Prostate gland (tissue), 2 donors: Measurements from ENCODE around the gene MTSS2. TPM values are rescaled to one million over a fixed set of nuclear protein-coding genes. Genes with fewer than 3 reads are reported as not detected.

Experiments used
- DNase-seq: peaks from one replicate; pipeline ENCODE4 v3.0.0-alpha.2; 2019; ENCODE audit warnings: low spot score
- H3K27ac ChIP-seq, 2 donors: fragments of 200-600 bp; sonication (generic); 2 replicates each; pipeline ENCODE4 v1.5.1; 2017 to 2019
- H3K27me3 ChIP-seq: fragments of 200-600 bp; sonication (generic); replicated peaks from 2 replicates; pipeline ENCODE4 v1.5.1; 2019; ENCODE audit not compliant: insufficient read depth
- H3K36me3 ChIP-seq, 2 donors: fragments of 200-600 bp; sonication (generic); 1 replicate in 1 of 2; 2 replicates in 1 of 2; pipeline versions ENCODE4 v1.5.1 to v1.8.1; 2017 to 2019
- H3K4me1 ChIP-seq: fragments of 200-600 bp; sonication (generic); replicated peaks from 2 replicates; pipeline ENCODE4 v1.5.1; 2019
- H3K4me3 ChIP-seq, 2 donors: fragments of 200-600 bp; sonication (generic); 2 replicates each; pipeline ENCODE4 v1.5.1; 2017 to 2019
- H3K9me3 ChIP-seq: fragments of 200-600 bp; sonication (generic); 2 replicates; pipeline ENCODE4 v1.5.1; 2017
- CTCF ChIP-seq, 4 experiments: fragments of 200-600 bp in 2 of 4; fragments of 450-650 bp in 2 of 4; sonication (generic) in 2 of 4; IDR thresholded peaks; 1 replicate in 3 of 4; 2 replicates in 1 of 4; pipeline ENCODE4 v1.5.1; 2016 to 2019; ENCODE audit warnings: antibody characterized with exemption in 4 of 4, mild to moderate bottlenecking in 2 of 4, moderate library complexity in 2 of 4
- POLR2A ChIP-seq: fragments of 450-650 bp; IDR thresholded peaks from one replicate; pipeline ENCODE4 v1.6.1; 2016; ENCODE audit warnings: antibody characterized with exemption, mild to moderate bottlenecking
- POLR2AphosphoS5 ChIP-seq: sonication (generic); formaldehyde crosslinking; IDR thresholded peaks from one replicate; pipeline ENCODE4 v1.6.1; 2017; ENCODE audit warnings: antibody characterized with exemption
- whole genome bisulfite sequencing: methylation state at CpG from one replicate; pipeline ENCODE4 v1.1.5; 2018; 5-methylcytosine and 5-hydroxymethylcytosine counted together
- intact Hi-C: fragments of 100-400 bp; cut with DNase I; formaldehyde crosslinking; loops from one replicate; pipeline ENCODE4 v1.14.2; 2022
- total RNA-seq, 2 donors: library from RNA; depleted of rRNA; stranded (reverse); fragments of >200 nt; gene quantifications; one replicate each; pipeline ENCODE4 v1.1.0, GENCODE V29; 2016

Gene MTSS2
- total RNA-seq, 2 donors from 2014 or later, result 42.4 to 92.4 TPM

- 84% methylated on average over 4 of the region's 4 CpGs for WGBS
- Histone ChIP-seq H3K4me1 (peaks cover 21% of the 10 kb centered on the region), H3K9me3 (no peaks in the 10 kb centered on the region), H3K4me3 (no peak overlapping the region), H3K36me3 (no peaks in the 10 kb centered on the region), H3K27me3 (no peaks in the 10 kb centered on the region), H3K27ac (peak overlapping the region; percentile 11 to 46)
- no peak for DNase-seq
- intact Hi-C loops, result no loop called here
- TF ChIP-seq POLR2AphosphoS5 (no peak), POLR2A (no peak), CTCF (IDR thresholded peaks at IDR 0.05) (no peak)
These were observed 9.0 kb upstream of the MTSS2 start for GRCh38 chr16:70694868-70695218.

GRCh38 chr16:70694088-70694867, 8.4 kb upstream of the MTSS2 start:
- 73% methylated on average over 15 of the region's 17 CpGs for WGBS
- Histone ChIP-seq H3K4me3 (no peak overlapping the region), H3K36me3 (no peaks in the 10 kb centered on the region), H3K4me1 (peaks cover 21% of the 10 kb centered on the region), H3K9me3 (no peaks in the 10 kb centered on the region), H3K27me3 (no peaks in the 10 kb centered on the region), H3K27ac (peak overlapping the region; percentile 46 to 72)
- intact Hi-C loops, result no loop called here
- no peak for DNase-seq
- TF ChIP-seq CTCF (IDR thresholded peaks at IDR 0.05), result no peak
- TF ChIP-seq POLR2AphosphoS5, result no peak
- no peak for TF ChIP-seq POLR2A

- Histone ChIP-seq H3K4me1 (peaks cover 29% of the 10 kb centered on the region), H3K36me3 (no peaks in the 10 kb centered on the region), H3K27me3 (no peaks in the 10 kb centered on the region), H3K9me3 (no peaks in the 10 kb centered on the region), H3K27ac (peak overlapping the region; percentile 72 to 92), H3K4me3 (no peak overlapping the region)
- 68% methylated on average over 29 of the region's 29 CpGs for whole genome bisulfite sequencing
- DNase-seq, result no peak
- TF ChIP-seq POLR2A, result no peak
- peak; percentile 48 for TF ChIP-seq POLR2AphosphoS5
- intact Hi-C loops, result no loop called here
These were observed 7.2 kb upstream of the MTSS2 start for GRCh38 chr16:70692873-70693671.

GRCh38 chr16:70692130-70692872, 6.4 kb upstream of the MTSS2 start:
- intact Hi-C loops, result no loop called here
- Histone ChIP-seq H3K4me1 (peaks cover 30% of the 10 kb centered on the region), H3K27ac (peak overlapping the region; percentile 72 to 92), H3K9me3 (no peaks in the 10 kb centered on the region), H3K36me3 (no peaks in the 10 kb centered on the region), H3K27me3 (no peaks in the 10 kb centered on the region), H3K4me3 (no peak overlapping the region)
- 56% methylated on average over 14 of the region's 14 CpGs for whole genome bisulfite sequencing
- no peak for TF ChIP-seq CTCF (IDR thresholded peaks at IDR 0.05)
- TF ChIP-seq POLR2A, result no peak
- no peak for TF ChIP-seq POLR2AphosphoS5
- DNase-seq, result no peak
